Anterior cingulate cortex (tissue), 58 donors: ENCODE data around the gene PDZRN3.

Experiments
- DNase-seq, 58 donors: peaks; one replicate each; lab custom pipeline; 2025; lab: John Stamatoyannopoulos, UW

PDZRN3 gene

DNA sequence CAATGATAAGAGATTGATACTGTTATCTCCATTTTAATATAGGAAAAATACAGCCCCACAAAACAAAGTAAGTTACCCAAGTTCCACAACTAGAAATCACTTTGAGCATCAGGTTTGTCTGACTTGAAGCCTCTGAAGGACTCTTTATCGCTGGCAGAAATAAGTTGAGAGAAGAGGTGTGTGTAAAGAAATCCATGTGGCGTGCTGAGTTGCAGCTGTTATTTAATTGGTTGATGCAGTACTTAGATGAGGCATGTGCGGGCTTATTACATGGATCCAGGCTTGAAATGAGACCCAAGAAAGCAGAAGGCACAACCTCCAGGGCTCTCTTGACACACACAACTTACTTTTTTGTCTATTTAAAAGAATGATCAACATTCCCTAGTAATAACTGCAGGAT lies 221.3 kb downstream of the PDZRN3 start:
- no peak for DNase-seq

GRCh38 chr3:73401616-73402279 lies 223.0 kb downstream of the PDZRN3 start:
- no peak for DNase-seq

GRCh38 chr3:73401059-73401458 lies 223.7 kb downstream of the PDZRN3 start:
- DNase-seq = no peak

GRCh38 chr3:73399666-73400253 lies 225.0 kb downstream of the PDZRN3 start:
- DNase-seq = no peak

GRCh38 chr3:73399106-73399505 lies 225.6 kb downstream of the PDZRN3 start:
- DNase-seq = no peak

DNA sequence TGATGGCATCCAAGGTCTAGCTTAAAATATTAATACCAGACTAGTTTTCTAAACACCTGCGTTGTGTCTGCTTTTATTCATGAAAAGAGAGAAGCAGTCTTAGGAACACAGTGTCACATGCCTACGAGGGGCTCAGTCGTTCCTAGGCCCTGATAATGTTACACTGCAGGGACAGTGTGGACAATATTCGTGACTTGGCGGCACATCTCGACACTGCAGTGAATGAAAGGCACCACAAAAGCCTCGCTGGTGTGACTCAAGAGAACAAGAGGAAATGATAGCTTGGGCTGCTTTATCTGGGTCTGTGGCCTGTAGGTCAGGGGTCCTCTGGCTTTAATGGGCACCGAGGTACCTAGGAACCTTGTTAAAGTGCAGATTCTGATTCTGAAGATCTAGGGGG lies 226.7 kb downstream of the PDZRN3 start:
- DNase-seq = no peak

DNA sequence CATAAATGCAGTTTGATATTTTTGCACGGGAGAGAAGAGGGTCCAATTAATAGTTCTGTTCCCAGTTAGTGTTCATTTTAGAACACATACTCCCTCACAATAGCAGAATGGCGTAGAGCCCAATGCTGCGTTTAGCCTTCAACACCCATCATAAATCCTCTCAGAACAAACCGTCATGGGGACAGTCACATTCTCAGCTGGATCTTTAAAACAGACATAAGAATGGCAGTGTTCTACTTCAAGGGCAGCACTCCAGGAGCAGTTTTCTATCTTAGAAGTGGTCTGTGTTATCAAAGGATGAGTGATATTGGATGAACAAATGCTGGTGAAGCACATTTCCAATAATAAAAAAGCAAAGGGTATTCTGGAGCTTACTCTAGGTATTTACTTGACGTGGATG lies 230.5 kb downstream of the PDZRN3 start:
- no peak for DNase-seq

- DNase-seq = peak in 15 of 58 donors; percentile 4 to 41 (median 18)
Observed at GRCh38 chr3:73393005-73393404, 231.7 kb downstream of the PDZRN3 start.

DNA sequence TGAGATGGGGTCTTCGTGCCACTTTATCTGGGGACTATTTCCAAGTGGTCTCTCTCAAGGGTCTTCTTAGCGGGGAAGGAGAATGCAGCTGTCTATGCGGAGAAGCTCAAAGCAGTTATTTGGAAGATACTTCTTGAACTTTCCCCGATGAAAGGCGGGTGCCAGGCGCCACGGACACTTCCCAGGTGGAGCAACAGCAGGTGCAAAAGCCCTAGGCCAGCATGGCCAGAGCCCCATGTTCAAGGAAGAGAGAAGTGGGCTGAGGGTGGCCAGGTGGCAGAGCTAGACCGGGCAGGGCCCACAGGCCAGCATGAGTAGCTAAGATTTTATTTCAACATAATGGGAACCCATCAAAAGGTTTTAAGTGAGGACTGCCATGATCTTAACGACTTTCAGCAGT lies 232.8 kb downstream of the PDZRN3 start:
- no peak for DNase-seq

DNA sequence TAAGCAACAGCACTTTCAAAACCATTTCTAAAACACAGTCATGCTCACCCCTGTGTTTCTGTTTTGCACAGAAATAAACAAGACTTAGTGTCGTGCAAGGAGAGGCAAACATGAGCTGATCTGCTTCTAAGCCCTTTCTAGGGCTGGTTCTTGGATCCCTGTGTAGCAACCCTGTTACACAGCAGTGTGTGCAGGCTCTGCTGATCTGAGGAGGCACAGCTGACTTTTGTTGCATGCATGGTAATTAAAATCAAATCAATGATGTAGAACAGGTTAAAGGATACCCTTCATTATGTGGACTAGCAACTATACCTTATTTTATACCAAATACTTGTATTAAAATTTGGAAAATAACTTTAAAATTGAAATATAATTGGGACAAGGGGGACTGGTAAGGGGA lies 234.8 kb downstream of the PDZRN3 start:
- no peak for DNase-seq

DNA sequence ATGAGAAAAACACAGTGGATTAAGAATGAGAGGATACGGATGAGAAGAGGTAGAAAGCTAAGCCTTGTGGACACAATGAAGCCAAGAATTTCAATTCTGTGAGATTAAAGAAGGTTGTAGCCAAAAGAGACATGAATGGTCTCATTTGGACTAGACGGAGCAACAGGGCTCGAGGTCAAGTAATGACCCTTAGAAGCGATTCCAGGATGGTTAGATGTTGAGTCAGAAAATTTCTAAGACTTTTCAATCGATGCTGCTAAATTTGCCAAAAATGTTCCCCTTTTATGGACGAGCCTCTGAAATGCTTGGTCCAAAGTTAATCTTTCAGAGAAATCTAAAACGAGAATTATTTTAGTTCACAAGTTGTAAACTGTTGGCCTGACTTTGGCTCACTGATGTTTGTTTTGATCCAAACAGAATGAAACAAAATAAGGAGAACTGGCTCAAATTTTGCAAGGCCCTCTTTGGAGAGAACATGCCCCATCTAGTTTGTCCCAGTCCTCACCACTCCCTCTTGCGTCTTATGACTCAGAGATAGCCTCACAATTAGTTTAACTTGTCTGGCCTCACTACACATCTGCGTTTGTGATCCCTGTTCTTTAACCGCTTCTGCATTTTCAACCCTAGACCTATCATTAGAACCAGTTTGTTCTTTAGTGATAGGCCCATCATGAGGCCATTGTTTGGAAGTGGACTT lies 235.5 kb downstream of the PDZRN3 start:
- no peak for DNase-seq

DNA sequence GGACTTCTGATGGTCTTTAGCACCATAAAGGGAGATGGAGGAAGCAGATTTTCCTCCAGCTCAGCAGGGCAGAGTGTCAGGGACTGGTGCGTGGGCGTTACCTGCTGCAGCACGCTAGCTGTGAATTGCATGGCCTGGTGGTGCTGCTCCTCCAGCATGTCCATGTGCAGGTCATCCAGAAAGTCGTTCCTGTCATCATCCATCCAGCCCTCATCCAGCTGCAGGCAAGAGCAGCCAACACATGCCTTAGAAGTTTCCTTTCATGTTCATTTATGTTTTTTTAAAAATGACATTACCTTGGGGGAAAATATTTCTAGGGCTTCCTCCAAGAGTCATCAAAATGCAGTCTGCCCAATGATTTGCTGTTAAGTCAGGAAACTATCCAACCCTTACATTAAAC lies 239.2 kb downstream of the PDZRN3 start:
- no peak for DNase-seq

- peak in 1 of 58 donors; percentile 12 for DNase-seq
Observed at GRCh38 chr3:73384091-73384906, 240.4 kb downstream of the PDZRN3 start.

DNA sequence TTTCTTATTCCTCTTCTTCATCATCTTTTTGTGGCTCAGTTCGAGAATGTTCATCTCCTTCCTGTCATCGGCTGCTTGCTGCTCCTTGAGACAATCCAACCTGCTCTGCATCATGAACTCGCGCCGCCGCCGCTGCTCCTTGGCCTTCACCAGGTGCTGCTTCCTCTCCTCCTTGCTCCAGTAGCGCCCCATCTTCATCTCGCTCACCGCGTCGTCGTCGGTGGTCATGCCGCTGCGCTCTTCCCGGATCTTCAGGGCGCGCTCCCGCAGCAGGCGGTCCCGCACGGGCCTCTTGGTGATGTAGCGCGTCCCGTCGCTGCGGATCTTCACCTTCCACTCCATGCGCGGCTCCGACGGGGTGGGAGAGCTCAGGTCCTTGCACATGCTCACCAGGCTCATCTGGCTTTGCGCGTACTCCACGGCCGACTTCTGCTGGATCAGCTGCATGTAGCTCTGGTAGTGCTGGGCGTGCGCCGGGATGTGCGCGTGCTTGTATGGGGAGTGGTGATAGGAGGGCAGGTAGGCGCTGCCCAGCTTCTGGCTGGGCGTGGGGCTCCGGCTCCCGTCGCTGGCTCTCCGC lies 241.2 kb downstream of the PDZRN3 start:
- DNase-seq = no peak

- DNase-seq = no peak
Observed at GRCh38 chr3:73381551-73381950, 243.2 kb downstream of the PDZRN3 start.

DNA sequence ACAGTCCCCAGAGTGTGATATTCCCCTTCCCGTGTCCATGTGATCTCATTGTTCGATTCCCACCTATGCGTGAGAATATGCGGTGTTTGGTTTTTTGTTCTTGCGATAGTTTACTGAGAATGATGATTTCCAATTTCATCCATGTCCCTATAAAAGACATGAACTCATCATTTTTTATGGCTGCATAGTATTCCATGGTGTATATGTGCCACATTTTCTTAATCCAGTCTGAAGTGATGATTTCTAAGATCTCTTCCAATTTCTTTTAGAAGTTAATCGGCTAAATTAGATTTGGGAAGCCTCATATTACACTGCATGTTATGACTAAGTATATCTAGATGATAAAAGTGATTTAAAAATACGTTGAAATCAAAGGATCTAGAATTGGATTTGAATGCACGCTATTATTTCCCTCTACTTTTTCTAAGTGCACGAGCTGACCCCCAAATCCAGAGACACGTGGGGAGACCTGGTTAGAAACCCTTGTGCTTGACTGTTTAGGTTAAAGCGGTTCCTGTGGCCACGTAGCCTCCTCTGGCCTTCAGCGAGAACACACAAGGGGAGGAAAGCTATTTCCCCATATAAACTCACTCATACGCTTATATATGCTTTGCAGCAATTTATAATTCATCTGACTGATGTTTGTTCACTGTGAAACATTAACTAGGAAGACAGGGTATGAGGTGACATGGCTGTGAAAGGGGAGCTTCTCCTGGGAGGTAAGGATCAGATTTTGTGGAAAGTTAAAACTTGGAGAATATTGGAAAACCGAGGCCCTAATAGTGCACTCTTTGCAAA lies 243.8 kb downstream of the PDZRN3 start:
- no peak for DNase-seq

- DNase-seq = no peak
Observed at GRCh38 chr3:73379465-73379864, 245.3 kb downstream of the PDZRN3 start.

GRCh38 chr3:73378207-73378606 lies 246.5 kb downstream of the PDZRN3 start:
- DNase-seq = no peak

DNA sequence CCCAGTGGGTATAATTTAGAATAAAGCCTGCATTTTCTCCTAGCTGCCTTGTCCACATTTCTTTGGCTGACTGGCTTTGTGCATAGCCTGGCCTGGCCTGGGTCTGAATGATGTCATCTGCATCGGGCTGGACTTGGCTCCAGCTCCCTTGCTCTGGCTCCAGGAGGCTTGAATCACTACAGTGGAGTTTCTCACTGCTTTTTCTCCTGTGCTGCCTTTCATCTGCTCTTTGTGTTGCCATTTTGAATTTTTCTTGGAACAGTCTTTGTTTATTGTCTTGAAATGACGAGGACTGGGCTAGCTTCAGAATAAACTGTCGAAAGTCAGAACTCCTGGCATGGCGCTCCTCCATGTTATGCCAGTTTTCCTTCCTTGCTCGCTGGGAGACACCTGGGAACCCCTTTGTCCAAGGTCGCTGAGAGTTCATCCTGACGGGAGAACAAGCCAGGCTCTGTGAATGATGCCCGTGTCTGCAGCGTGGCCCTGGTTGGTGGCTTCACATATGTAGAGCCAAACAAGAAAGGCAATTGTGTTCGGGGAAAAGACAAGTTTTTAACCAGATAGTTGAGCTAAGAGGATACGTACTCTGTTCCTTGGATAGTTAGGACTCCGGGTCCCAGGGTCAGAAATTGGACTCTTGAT lies 258.9 kb downstream of the PDZRN3 start:
- DNase-seq = peak in 46 of 58 donors; percentile 2 to 78 (median 43)
